ACC112 (cell line): ENCODE results near the gene TSPAN15.

Experiments
- H2AFZ ChIP-seq: fragments of 200-600 bp; sonication (generic); one replicate; pipeline ENCODE4 v1.6.0; 2017; ENCODE audit warnings: antibody characterized with exemption, low read length; ENCODE audit not compliant: unreplicated experiment
- H3K27ac ChIP-seq: fragments of 200-600 bp; sonication (generic); 2 replicates; pipeline ENCODE4 v1.5.1; 2014; ENCODE audit warnings: low read depth, mild to moderate bottlenecking, antibody characterized with exemption, low read length, moderate library complexity
- H3K27me3 ChIP-seq: fragments of 200-600 bp; sonication (generic); 2 replicates; pipeline ENCODE4 v1.6.1; 2014; ENCODE audit warnings: mild to moderate bottlenecking, antibody characterized with exemption, low read length, moderate library complexity, mixed read lengths; ENCODE audit not compliant: insufficient read depth
- H3K36me3 ChIP-seq: fragments of 200-600 bp; sonication (generic); 2 replicates; pipeline ENCODE4 v1.6.1; 2016; ENCODE audit warnings: mild to moderate bottlenecking, antibody characterized with exemption, low read length, moderate library complexity, mixed read lengths; ENCODE audit not compliant: insufficient read depth
- H3K4me1 ChIP-seq: fragments of 200-600 bp; sonication (generic); one replicate; pipeline ENCODE4 v1.6.1; 2016; ENCODE audit warnings: low read length, mixed read lengths; ENCODE audit not compliant: insufficient read depth, unreplicated experiment, control insufficient read depth
- H3K4me3 ChIP-seq: fragments of 200-600 bp; sonication (generic); 2 replicates; pipeline ENCODE4 v1.5.1; 2014; ENCODE audit warnings: mild to moderate bottlenecking, low read depth, low read length
- H3K79me2 ChIP-seq: fragments of 200-600 bp; sonication (generic); one replicate; pipeline ENCODE4 v1.6.0; 2016; ENCODE audit warnings: low read length; ENCODE audit not compliant: control insufficient read depth, unreplicated experiment, insufficient read depth

TSPAN15 gene

DNA sequence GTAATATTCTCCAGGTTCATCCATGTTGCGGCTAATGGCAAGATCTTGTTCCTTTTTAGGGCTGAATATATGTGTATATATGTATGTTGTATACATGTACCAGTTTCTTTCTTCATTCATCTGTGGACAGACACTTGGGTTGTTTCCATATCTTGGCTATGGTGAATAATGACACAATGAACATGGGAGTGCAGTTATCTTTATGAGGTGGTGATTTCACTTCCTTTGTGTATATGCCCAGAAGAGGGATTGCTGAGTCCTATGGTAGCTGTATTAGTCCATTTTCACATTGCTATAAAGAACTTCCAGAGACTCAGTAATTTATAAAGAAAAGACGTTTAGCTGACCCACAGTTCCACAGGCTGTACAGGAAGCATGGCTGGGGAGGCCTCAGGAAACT lies 17.1 kb upstream of the TSPAN15 start:
- no peaks in the 10 kb centered on the region for H3K79me2 ChIP-seq
- peaks cover 15% of the 10 kb centered on the region for H3K4me1 ChIP-seq
- H2AFZ ChIP-seq = no peak overlapping the region
- H3K27ac ChIP-seq = no peak overlapping the region
- no peaks in the 10 kb centered on the region for H3K36me3 ChIP-seq
- H3K27me3 ChIP-seq = no peaks in the 10 kb centered on the region
- no peak overlapping the region for H3K4me3 ChIP-seq

DNA sequence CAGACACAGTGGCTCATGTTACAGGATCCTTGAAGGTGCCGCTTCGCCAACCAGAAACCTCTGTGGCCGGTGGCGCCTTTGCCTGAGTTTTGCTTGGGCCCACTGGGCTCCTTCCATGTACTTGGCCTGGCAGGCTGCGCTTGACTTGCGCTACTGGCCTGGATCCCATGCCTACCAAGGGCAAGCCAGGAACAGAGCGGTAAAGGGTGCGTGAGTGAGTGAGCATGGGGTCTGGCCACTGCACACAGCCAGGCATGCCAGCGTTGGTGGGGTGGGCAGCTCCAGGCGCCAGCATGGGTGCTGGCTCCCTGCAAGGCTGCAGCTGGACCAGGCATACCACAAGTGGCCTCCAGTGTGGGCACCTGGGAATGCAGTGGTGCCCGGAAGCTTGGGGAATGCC lies 16.3 kb upstream of the TSPAN15 start:
- no peaks in the 10 kb centered on the region for H3K27me3 ChIP-seq
- no peak overlapping the region for H3K4me3 ChIP-seq
- H3K27ac ChIP-seq = no peak overlapping the region

DNA sequence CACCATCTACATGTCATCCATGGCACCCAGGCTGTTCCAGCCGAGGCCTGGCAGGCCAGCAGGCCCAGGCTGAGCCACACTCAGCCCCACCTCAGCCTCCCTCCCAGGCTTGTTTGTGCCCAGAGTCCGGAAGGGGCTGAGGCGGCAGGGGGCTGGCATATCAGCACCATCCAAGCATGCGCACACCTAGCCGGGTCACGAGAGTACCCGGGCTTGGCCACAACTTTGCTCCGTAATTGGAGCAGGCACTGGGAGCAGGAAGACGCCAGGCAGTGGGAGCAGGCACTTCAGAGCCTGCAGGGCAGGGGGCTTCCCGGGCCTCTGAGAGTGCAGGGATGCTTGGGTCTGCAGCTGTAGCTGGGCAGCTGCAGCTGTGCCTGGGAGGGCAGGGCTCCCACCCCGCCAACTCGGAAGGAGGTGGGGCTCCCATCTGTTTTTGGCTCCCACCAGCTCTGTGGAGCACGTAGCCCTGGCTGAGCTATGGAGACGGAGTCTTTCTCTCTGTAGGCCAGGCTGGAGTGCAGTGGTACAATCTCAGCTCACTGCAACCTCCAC lies 15.2 kb upstream of the TSPAN15 start:
- H3K4me3 ChIP-seq = no peak overlapping the region
- no peak overlapping the region for H2AFZ ChIP-seq
- H3K27ac ChIP-seq = no peak overlapping the region
- no peaks in the 10 kb centered on the region for H3K36me3 ChIP-seq
- no peaks in the 10 kb centered on the region for H3K27me3 ChIP-seq
- peaks cover 20% of the 10 kb centered on the region for H3K4me1 ChIP-seq
- no peaks in the 10 kb centered on the region for H3K79me2 ChIP-seq

More for the DNA sequence above, 16.3 kb upstream of the TSPAN15 start:
- H3K36me3 ChIP-seq = no peaks in the 10 kb centered on the region
- no peaks in the 10 kb centered on the region for H3K79me2 ChIP-seq
- H3K4me1 ChIP-seq = peaks cover 20% of the 10 kb centered on the region
- no peak overlapping the region for H2AFZ ChIP-seq

DNA sequence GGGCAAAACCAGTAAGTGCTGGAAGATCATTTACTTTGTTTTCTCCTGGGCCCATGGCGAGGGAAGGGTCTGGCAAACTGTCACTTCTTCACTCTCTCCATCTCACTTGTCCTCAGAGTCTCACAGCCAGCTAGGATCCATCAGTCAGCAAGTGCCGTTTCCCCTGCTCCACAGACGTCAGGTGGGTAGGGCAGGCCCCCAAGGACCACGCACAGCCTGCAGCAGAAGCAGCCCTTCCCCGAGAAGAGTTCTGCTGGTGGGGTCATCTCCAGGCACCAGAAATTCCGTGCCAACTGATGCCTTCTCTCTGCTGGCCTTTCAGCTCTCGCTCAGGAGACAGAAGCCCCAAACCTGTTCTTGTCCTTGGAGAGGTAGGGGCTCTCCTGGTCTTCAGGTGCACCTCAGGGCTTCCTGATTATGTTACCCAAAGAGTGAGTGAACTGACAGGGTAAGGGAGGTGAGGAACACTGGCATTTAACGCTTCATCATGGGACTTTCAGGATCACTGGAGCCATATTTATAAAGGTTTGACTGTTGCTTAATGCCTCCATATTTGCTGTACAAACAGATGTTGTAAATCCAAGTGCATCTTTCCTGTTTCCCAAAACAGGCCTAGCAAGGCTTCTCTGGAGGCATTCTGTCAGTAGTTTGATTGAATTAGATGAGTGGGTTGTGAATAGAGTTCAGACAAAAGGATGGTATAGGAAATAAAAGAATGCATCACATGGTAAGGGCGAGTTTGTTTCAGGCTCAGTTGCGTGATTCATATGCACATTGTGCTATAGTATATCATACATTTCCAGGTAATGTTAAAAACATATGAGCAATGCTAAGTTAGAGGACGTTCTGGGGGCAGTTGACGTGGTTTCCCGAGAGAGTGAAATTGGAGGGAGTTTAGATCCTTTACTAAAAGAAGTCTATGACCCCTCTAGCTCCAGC lies 13.7 kb upstream of the TSPAN15 start:
- no peak overlapping the region for H3K4me3 ChIP-seq
- no peak overlapping the region for H3K27ac ChIP-seq
- no peaks in the 10 kb centered on the region for H3K79me2 ChIP-seq
- no peaks in the 10 kb centered on the region for H3K36me3 ChIP-seq
- peaks cover 20% of the 10 kb centered on the region for H3K4me1 ChIP-seq
- peak overlapping the region; percentile 89 for H2AFZ ChIP-seq
- H3K27me3 ChIP-seq = no peaks in the 10 kb centered on the region

DNA sequence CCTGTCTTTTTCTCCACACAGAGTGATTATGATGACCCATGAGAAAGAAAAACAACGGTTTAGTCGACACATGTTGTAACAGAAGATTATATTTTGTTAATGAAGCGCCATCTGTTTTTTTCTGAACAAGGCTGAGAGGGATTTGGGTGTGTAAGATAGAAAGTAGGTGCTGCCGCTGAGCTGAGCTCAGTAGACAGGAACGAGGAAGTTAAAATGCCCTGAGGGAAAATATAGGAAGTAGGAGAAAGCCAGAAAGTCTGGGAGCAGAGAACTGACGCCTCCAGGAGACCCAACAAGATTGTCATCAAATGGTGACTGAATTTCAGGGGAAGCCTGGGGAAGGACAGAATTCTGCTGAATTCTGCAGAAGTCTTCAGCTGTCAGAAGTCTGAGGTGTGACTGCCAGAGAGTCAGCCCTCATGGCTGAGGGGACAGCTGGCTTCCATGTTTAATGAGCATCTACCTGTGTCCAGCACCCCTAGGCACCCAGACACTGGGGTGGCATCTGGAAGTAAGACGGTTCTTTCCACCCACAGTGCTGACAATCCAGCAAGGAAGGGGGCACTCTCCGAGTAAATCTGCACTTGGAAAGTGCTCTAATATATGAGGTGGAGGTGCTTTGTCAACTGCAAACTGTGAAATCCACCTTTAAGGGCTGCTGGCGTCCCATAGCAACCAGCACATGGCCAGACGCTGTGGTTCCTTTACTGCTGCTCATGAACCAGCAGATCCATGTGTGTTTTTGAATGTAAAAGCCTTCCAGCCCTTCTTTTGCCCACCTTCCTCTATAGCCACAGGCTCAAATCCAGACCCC lies 12.5 kb upstream of the TSPAN15 start:
- peak overlapping the region; percentile 89 for H2AFZ ChIP-seq
- H3K27me3 ChIP-seq = no peaks in the 10 kb centered on the region
- H3K4me3 ChIP-seq = 0 out of 2 replicates have a peak overlapping the region, but pooled peaks have one; percentile 3
- peaks cover 20% of the 10 kb centered on the region for H3K4me1 ChIP-seq
- 0 out of 2 replicates have a peak overlapping the region, but pooled peaks have one; percentile 7 for H3K27ac ChIP-seq
- H3K79me2 ChIP-seq = no peaks in the 10 kb centered on the region
- no peaks in the 10 kb centered on the region for H3K36me3 ChIP-seq

DNA sequence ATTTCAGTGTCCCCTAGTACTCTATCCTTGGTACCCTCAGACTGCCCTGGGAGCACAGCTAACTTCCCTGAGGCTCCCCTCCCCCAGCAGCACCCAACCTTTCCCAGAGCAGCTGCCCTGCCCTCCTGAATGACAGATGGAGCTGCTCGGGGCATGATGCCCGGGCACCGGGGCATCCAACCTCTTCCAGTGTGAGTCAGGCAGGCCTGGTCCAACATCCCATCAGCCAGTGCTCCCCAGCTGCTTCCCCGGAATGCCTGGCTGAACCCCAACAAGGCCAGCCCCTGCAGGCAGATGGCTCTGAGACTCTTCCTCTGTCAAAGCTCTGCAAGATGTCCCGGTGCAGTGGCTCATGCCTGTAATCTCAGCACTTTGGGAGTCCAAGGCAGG lies 11.9 kb upstream of the TSPAN15 start:
- no peak overlapping the region for H2AFZ ChIP-seq
- no peaks in the 10 kb centered on the region for H3K36me3 ChIP-seq
- H3K27me3 ChIP-seq = no peaks in the 10 kb centered on the region
- H3K4me3 ChIP-seq = no peak overlapping the region
- H3K79me2 ChIP-seq = no peaks in the 10 kb centered on the region
- peaks cover 20% of the 10 kb centered on the region for H3K4me1 ChIP-seq
- H3K27ac ChIP-seq = no peak overlapping the region

DNA sequence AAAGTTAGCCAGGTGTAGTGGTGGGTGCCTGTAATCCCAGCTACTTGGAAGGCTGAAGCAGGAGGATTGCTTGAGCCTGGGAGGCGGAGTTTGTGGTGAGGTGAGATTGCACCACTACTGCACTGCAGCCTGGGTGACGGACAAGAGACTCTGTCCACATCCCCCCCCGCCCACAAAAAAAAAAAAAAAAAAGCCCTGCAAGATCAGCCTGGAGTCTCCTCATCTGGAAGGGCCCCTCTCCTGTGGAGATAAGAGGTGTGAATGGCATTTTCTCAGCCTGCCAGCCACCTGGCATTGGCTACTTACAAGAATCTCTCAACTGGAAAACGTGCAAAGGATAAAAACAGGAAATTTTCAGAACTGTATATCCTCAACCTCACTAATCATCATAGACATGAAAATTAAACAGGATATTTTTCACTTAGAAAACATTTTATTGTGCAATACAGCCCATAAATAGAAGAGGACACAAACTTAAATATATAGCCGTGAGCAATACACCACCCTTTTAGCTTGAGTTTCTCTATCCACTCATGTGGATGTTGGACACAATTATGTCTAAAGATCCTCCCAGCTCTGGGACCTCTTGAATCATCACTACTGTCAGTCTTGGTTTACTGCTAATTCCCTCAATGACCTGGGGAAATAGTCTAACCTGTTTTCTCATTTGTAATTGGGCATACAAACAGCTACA lies 11.3 kb upstream of the TSPAN15 start:
- H3K4me3 ChIP-seq = no peak overlapping the region
- H3K4me1 ChIP-seq = peaks cover 22% of the 10 kb centered on the region
- no peaks in the 10 kb centered on the region for H3K79me2 ChIP-seq
- no peak overlapping the region for H2AFZ ChIP-seq
- no peaks in the 10 kb centered on the region for H3K27me3 ChIP-seq
- H3K27ac ChIP-seq = no peak overlapping the region
- H3K36me3 ChIP-seq = no peaks in the 10 kb centered on the region

DNA sequence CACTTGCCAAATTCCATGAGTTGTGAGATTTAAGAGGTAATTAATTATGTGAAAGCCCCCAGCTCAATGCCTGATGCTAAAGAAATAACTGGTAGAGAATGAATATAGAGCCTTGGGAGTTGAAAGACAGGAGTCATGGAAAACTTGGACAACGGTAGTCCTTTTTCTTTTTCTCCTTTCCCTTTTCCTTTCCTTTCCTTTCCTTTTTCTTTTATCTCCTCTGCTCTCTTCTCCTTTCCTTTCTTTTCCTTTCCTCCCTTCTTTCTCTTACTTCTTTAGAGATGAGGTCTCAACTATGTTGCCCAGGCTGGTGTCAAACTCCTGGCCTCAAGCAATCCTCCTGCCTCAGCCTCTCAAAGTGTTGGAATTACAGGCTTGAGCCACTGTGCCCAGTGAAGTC lies 7.9 kb upstream of the TSPAN15 start:
- Histone ChIP-seq H2AFZ (no peak overlapping the region), H3K79me2 (no peaks in the 10 kb centered on the region), H3K27ac (no peak overlapping the region), H3K36me3 (no peaks in the 10 kb centered on the region), H3K4me1 (peaks cover 44% of the 10 kb centered on the region), H3K27me3 (no peaks in the 10 kb centered on the region), H3K4me3 (no peak overlapping the region)

DNA sequence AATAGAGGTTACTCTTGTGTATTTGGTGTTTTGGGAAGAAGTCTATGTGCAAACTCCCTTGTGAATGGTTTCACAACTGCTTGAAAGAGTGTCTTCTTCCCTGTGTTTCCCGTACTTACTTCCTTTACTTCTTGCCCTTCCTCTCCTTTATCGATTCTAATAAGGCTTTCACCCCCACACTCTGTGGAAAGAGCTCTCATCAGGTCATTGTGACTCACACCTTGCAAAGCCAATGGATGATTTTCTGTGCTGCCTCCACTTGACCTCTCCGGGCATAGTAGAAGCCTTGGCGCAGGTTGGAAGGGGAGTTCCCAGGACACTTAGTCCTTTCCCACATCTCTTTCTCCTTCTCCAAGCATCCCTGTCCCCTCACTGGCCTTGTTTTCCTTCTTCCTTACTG lies 6.2 kb upstream of the TSPAN15 start:
- Histone ChIP-seq H3K4me1 (peaks cover 44% of the 10 kb centered on the region), H2AFZ (no peak overlapping the region), H3K79me2 (no peaks in the 10 kb centered on the region), H3K36me3 (no peaks in the 10 kb centered on the region), H3K27me3 (no peaks in the 10 kb centered on the region), H3K4me3 (no peak overlapping the region), H3K27ac (peak overlapping the region; percentile 86)

DNA sequence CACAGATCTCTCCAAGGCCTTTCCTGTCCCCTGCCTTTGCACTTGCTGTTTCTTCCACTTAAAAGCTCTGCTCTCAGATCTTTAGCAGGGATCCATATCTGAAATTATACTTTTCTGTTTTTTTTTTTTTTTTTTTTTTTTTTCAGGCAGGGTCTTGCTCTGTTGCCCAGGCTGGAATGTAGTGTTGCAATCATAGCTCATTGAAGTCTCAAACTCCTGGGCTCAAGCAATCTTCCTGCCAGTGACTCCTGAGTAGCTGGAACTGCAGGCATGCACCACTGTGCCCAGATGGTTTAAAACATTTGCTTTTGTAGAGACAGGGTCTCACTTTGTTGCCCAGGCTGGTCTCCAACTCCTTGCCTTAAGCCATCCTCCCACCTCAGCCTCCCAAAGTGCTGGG lies 5.0 kb upstream of the TSPAN15 start:
- H3K27me3 ChIP-seq = no peaks in the 10 kb centered on the region
- no peak overlapping the region for H3K4me3 ChIP-seq
- no peaks in the 10 kb centered on the region for H3K36me3 ChIP-seq
- no peaks in the 10 kb centered on the region for H3K79me2 ChIP-seq
- peaks cover 46% of the 10 kb centered on the region for H3K4me1 ChIP-seq
- no peak overlapping the region for H2AFZ ChIP-seq
- H3K27ac ChIP-seq = peak overlapping the region; percentile 86
